Stimulated activated CD4-positive, alpha-beta T cell treated with anti-CD3 and anti-CD28 coated beads, TNF-alpha, amount 100 ng/mL, for 24 hours (primary cell): ENCODE measurements around the gene SORBS1.

ENCODE experiments used
- DNase-seq, 3 experiments: peaks; one replicate each; pipeline ENCODE4 v3.0.0-alpha.2; 2020; ENCODE audit warnings: low read depth in 3 of 3

The SORBS1 gene

DNA sequence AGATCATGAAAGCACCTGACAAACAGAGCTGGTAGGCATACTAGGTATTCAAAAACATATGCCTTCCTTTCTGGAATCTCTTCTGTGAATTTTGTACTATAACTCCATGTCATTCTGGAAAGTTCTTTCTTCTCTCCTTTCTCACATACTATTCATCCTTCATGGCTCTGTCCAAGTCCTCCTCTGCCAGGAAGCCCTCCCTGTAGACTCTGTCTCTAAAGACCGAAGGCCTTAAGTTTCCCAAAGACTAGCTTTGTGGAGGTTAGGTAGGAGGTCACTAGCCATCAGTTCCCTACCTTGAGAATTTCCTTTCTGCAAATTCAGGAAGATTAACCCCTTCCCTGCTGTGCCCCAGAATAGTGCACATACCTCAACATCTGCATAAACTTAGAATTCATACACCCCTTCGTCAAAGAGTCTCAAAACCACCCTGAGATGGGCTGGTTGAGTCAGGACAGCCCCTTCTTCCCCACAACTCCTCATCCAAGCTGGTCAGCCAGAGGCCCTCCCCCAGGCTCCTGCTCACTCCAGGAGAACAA, 20.6 kb downstream of the SORBS1 start:
- DNase-seq = no peak

DNA sequence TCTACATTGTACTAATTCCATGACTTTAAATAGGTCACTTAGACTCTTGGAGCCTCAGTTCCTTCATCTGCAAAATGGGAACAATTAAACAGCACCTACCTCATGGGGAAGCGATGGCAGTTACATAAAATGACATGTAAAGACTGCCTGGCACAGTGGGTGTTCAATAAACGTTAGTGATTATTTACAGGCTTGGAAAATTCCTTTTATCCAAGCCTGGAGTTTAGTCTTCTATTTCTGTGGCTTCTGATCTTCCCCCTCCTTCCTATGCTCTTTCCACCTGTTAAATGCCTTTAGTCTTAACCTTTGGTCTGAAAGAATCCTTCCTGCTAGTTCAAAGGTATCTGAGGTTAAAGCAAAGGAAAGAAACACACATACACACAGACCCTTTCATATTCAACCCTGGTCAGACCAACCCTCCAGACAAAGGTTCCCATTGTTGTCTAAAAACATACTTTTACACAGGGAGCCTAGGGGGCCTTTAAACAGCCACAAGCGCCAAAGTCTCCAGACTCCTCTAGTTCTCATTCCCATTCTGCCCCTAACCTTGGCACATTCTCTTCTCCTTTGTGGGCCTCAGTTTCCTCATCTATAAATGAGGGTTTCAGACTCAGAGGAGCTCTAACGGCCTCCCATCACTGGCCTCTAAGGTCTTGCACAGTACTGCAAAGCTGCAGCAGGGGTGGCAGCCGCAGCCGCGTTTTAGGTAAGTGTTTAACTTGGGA, 21.4 kb downstream of the SORBS1 start:
- DNase-seq = no peak

- no peak for DNase-seq
These were observed 22.8 kb downstream of the SORBS1 start for GRCh38 chr10:95538412-95538811.

GRCh38 chr10:95537542-95537927, 23.6 kb downstream of the SORBS1 start:
- DNase-seq = no peak

DNA sequence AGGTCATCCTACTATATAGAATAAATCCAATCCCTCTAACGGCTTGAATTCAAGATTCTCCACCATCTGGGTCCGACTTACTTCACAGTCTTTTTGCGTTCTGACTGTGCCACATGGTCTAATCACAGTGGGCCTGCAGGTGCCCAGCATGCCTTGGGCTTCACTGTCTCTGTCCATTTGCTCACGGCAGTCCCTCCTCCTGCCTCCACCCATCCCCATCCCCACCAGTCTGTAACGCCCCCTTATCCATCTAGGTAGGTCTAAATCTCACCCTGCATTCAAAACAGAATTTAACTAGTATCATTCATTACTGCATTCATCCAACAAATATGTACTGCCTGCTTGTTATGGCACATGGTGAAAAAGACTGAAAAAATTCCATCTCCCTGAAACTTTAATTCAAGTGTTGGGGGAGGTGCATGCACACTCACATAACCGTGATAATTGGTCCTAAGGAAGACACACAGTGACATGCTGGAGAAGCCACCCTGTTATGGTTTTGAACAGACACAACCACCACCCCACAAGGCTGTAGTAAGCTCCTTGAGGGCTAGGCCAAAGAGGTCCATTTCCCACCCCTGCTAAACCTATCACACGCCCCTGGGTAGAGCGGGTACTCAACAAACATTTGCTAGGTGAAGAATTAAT, 24.2 kb downstream of the SORBS1 start:
- no peak for DNase-seq

GRCh38 chr10:95536017-95536416, 25.2 kb downstream of the SORBS1 start:
- DNase-seq = no peak

DNA sequence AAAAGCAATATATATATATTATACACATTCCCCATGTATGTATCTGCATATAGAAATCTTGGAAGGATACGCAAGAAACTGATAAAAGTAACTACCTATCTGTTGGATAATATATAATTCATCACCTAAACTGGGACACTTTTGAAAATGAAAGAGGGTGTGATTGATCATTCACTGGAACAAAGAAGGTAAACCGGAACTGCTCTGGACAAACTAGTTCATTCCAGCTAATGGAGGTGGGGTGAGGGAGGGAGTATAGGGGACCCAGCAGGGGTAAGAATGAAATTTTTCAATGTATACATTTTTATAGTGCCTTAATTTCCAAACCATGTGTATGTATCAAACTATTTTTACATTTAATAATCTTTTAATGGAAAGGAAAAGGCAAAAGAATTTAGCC, 25.6 kb downstream of the SORBS1 start:
- no peak for DNase-seq

DNA sequence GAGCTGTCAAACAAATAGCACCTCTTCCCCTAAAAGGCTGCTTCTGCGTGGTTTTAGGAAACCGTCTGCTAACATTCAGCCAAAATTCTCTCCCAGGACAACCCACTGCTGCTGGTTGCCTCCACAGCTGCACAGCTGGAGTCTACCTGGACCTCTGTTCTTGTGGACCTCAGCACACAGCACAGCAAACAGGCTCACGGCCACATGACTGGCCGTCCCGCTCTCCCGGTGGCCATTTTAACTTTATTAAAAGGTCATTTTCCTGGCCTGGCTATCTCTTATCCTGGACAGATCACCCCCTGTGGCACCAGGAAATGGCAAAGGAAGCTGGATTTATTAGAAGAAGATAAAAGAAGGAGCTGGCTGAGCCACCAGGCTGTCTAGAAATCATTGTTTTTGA, 27.6 kb downstream of the SORBS1 start:
- DNase-seq = no peak

GRCh38 chr10:95532536-95532935, 28.6 kb downstream of the SORBS1 start:
- DNase-seq = no peak

GRCh38 chr10:95531994-95532399, 29.2 kb downstream of the SORBS1 start:
- no peak for DNase-seq

- DNase-seq = no peak
These were observed 29.9 kb downstream of the SORBS1 start for GRCh38 chr10:95531058-95531809.

- no peak for DNase-seq
These were observed 30.6 kb downstream of the SORBS1 start for GRCh38 chr10:95530561-95530960.

DNA sequence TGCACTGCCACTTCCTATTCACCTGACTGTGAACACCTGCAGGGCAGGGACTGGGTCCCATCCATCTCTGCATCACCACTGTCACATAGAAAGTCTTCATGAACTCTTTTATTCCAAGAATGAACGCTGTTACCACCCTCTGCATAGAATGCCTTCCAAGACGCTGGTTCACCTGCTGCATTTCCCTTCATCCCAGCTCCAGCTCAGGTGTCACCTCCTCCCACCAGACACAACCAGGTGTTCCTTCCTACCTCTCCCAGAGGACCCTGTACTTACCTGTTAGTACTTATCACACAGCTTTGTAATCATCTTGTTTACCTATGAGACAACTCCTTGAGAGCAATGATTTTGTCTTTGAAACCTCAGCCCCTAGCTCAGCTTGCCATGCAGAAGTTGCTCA, 31.1 kb downstream of the SORBS1 start:
- no peak for DNase-seq

DNA sequence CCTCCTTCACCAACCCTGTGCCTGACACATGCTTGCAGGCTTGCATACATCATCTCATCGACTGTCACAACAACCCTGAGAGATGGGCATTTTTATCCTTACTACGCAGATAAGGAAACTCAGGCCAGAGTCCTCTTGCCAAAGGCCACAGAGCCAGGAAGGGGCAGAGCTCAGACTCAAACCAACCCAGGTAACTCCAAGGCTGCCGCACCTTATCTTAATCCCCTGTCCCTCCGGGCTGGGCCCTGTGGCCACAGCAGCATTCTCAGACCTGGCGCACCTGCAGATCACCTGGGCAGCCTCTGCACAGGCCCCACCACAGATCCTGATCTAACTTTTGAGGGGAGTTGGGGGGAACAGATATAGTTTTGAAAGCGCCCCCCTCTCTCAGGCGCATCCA, 35.1 kb downstream of the SORBS1 start:
- no peak for DNase-seq

GRCh38 chr10:95525033-95525418, 36.1 kb downstream of the SORBS1 start:
- no peak for DNase-seq

DNA sequence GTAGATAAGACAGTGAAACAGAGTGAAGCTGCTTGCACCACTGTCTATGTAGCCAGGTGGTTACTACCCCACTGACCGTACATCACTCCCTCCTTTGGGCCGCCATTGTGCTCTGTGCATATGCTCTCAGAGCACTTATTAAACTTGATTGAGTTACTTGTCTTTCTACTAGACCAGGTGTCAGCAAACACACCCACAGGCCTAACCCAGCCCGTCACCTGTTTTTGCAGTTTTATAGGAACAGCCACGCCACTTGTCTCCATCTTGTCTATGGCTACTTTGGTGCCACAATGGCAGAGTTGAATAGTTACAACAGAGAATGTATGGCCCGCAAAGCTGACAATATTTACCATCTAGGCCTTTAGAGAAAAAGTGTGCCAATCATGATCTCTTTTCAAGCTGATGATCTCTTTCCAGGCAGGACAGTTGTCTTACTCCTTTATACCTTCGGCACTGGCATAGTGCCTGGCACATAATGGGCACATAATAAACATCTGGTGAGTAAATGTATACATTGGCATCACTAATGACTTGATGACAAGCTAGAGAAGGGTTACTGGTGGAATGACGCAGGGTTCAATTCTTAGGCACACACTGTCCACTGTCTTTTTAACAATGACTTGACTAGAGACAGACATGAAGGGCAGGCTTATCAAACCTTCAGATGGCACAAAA, 36.7 kb downstream of the SORBS1 start:
- DNase-seq = no peak

DNA sequence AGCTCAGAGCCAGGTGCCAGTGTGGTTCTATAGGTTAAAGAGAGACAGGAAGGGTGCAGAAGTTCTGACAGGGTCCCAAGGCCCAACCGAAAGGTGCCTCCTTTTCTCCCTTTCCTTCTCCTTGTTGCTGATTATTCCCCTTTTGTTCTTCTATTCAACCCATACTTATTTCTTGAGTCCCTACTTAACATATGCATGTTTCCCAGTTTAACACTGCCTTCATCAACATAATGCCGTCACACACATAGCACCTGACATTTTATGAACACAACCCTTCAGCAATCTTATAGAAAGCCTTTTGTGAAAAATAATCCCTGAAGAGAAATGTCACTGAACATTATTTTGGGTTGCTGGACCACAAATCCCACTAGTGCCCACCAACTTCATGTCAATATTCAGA, 39.1 kb downstream of the SORBS1 start:
- DNase-seq = no peak

- no peak for DNase-seq
These were observed 40.6 kb downstream of the SORBS1 start for GRCh38 chr10:95520617-95521016.

- no peak for DNase-seq
These were observed 42.4 kb downstream of the SORBS1 start for GRCh38 chr10:95518455-95519452.

DNA sequence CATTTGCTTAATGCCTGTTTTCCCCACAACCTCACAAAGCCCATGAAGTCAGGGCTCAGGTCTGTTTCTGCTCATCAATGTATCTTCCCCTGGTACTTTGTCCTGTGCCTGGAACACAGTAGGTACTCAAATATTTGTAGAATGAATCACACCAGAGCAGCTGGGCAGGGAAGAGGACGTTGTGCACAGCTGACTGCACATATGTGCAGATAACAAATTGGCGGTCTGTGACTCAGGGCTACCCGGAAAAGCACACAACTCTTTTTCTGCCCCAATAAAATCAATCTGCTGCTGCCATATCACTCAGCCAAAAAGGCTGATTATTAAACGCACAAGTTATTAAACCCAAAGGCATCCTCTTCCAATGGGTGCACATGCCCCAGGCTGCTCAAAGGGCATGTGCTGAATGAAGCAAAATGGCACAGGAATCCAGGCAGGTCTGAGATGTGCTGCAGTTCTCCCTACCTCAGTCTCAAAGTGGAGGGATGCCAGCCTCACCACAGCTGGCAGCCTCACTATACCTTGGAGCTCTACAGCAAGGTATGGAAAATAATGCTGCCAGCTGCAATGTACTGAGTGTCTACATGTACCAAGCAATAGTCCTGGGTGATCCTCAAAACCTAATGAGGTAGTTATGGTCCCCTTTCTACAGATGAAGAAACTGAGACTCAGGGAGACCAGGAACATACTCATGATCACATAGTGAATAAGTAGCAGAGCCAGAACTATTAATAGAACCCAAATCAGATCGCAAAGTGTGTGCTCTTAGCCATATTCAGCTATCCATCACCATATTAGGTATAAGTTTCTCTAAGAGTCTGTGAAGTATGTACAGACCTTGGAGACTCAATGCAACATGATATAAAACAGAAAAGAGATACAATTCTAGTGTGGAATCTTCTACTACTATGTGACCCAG, 43.4 kb downstream of the SORBS1 start:
- no peak for DNase-seq
